ENCODE measurements around the gene STOX2. TPM values are rescaled to one million over a fixed set of nuclear protein-coding genes. Genes with fewer than 3 reads are reported as not detected.

Gene STOX2
- polyA plus RNA-seq, 1 of the 3 experiments (the other 2 are of a cell fraction) = 0.16 TPM

DNA sequence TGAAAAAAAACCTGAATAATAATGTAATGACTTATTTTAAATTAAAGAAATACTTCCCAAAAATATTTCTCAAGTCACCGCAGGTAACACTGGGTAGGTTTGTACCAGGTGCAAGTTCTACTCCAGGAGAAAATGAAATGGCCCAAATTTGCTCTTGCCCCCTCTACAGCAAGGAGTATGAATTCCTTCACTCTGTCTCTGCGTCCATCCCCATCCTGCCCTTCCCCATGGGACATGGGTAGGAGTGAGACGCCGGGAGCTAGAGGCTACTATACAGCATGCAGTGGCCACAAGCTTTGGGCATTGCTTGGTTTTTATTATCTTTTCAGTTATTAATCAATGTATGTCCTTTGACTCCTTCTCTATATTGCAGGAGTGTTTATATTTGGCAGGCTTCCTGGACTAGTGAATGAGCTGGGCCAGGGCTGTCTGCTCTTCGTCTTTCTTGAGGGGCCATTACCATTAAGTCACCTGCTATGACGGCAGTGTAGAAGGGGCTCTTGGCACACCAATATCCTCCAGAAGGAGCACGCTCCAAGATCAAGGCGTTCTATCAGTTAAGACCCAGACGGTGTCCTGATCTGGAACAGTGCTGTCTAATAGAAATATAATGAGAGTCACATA, 162.9 kb downstream of the STOX2 start:
- Histone ChIP-seq H3K9ac (no peak overlapping the region), H3K36me3 (replicated peaks in 1 of 2; ENCODE audit: control insufficient read depth in 1 of 2, insufficient read depth in 2 of 2, low read length in 1 of 2) (no peaks in the 10 kb centered on the region), H3K9me2 (no peaks in the 10 kb centered on the region), H4K20me1 (ENCODE audit: insufficient read depth) (no peaks in the 10 kb centered on the region), H3F3A (replicated peaks; ENCODE audit: insufficient read depth) (no peaks in the 10 kb centered on the region), H2AFZ (ENCODE audit: low read depth) (no peak overlapping the region), H3K79me2 (ENCODE audit: insufficient read depth) (no peaks in the 10 kb centered on the region), H3K9me3 (no peaks in the 10 kb centered on the region), H3K27ac (ENCODE audit: low read depth in 2 of 2, low read length in 1 of 2) (peak overlapping the region in 1 of 2 experiments; percentile 83; a peak in 1 of 4 replicates), H3K4me2 (no peak overlapping the region), H3K4me3 (ENCODE audit: low read depth in 2 of 2, low read length in 1 of 2) (no peak overlapping the region), H3K4me1 (ENCODE audit: control insufficient read depth in 1 of 2, insufficient read depth in 2 of 2, low read depth in 1 of 2, low read length in 1 of 2) (peaks cover 0 to 22% of the 10 kb centered on the region in 2 experiments; a peak in 2 of 4 replicates), H3K27me3 (ENCODE audit: insufficient read depth) (no peaks in the 10 kb centered on the region)
- no peak for DNase-seq
- ChIA-PET POLR2A (no interaction called here), CTCF (interaction anchor here (0.9 kb wide), 1 partner anchor 32 kb away, joined by 5 read pairs; no protein-coding TSS in a partner anchor)
- no peak for TF ChIP-seq SIN3A (IDR thresholded peaks at IDR 0.05; ENCODE audit: borderline replicate concordance, low read depth, low read length)
- TF ChIP-seq ELF1 (IDR thresholded peaks at IDR 0.05) = no peak
- TF ChIP-seq, protein P1, sequence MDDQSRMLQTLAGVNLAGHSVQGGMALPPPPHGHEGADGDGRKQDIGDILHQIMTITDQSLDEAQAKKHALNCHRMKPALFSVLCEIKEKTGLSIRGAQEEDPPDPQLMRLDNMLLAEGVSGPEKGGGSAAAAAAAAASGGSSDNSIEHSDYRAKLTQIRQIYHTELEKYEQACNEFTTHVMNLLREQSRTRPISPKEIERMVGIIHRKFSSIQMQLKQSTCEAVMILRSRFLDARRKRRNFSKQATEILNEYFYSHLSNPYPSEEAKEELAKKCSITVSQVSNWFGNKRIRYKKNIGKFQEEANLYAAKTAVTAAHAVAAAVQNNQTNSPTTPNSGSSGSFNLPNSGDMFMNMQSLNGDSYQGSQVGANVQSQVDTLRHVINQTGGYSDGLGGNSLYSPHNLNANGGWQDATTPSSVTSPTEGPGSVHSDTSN (IDR thresholded peaks at IDR 0.05) = no peak
- TF ChIP-seq, protein P2, sequence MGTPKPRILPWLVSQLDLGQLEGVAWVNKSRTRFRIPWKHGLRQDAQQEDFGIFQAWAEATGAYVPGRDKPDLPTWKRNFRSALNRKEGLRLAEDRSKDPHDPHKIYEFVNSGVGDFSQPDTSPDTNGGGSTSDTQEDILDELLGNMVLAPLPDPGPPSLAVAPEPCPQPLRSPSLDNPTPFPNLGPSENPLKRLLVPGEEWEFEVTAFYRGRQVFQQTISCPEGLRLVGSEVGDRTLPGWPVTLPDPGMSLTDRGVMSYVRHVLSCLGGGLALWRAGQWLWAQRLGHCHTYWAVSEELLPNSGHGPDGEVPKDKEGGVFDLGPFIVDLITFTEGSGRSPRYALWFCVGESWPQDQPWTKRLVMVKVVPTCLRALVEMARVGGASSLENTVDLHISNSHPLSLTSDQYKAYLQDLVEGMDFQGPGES (IDR thresholded peaks at IDR 0.05; ENCODE audit: low read depth, low read length) = no peak
- TF ChIP-seq JUND (IDR thresholded peaks at IDR 0.05) = no peak
- 49% methylated on average over 9 of the region's 9 CpGs for WGBS (ENCODE audit: low lambda C conversion rate)

Other genes with a start within 250 kb of the STOX2 start
- gene RWDD4, start 246.1 kb upstream of the STOX2 start, polyA plus RNA-seq (2012; rRNA removed) = 7.3 and 7.7 TPM in 2 replicates
- 18.8 and 35.0 TPM in 2 replicates for gene TRAPPC11, start 246.0 kb upstream of the STOX2 start, polyA plus RNA-seq (2012; rRNA removed)

Measured in SK-N-SH (cell line).